Fibroblast of lung (primary cell): Measurements from ENCODE around the gene SETBP1. TPM values are rescaled to one million over a fixed set of nuclear protein-coding genes. Genes with fewer than 3 reads are reported as not detected.

Experiments used
- DNase-seq, 2 donors: peaks; one replicate each; pipeline versions ENCODE4 v3.0.0 to v3.0.0-alpha.2; 2010; ENCODE audit warnings: low read depth in 2 of 2
- H2AFZ ChIP-seq: 2 replicates; pipeline ENCODE4 v1.5.1; 2012; ENCODE audit warnings: low read length, control low read depth, inconsistent platforms
- H3K27ac ChIP-seq: 2 replicates; pipeline ENCODE4 v1.5.1; 2011; ENCODE audit warnings: low read length, control low read depth; ENCODE audit not compliant: insufficient read depth
- H3K27me3 ChIP-seq: 2 replicates; pipeline ENCODE4 v1.5.1; 2011; ENCODE audit warnings: mild to moderate bottlenecking, low read length; ENCODE audit not compliant: control insufficient read depth, insufficient read depth
- H3K36me3 ChIP-seq: 2 replicates; pipeline ENCODE4 v1.5.1; 2011; ENCODE audit warnings: low read length; ENCODE audit not compliant: control insufficient read depth, insufficient read depth
- H3K4me1 ChIP-seq: 2 replicates; pipeline ENCODE4 v1.5.1; 2011; ENCODE audit warnings: low read length; ENCODE audit not compliant: control insufficient read depth, insufficient read depth; ENCODE audit errors: extremely low read depth
- H3K4me2 ChIP-seq: 2 replicates; pipeline ENCODE4 v1.5.1; 2011; ENCODE audit warnings: low read length, control low read depth; ENCODE audit not compliant: insufficient read depth; ENCODE audit errors: extremely low read depth
- H3K4me3 ChIP-seq, 4 experiments: fragments of 200-600 bp in 1 of 4; sonication (generic) in 1 of 4; replicated peaks in 1 of 4; 2 replicates each; pipeline ENCODE4 v1.5.1; 2011 to 2016; ENCODE audit warnings: low read length in 4 of 4, low read depth in 3 of 4, mild to moderate bottlenecking in 3 of 4, control low read depth in 2 of 4, inconsistent platforms in 1 of 4, mixed read lengths in 1 of 4; ENCODE audit not compliant: insufficient read depth in 1 of 4; ENCODE audit errors: control extremely low read depth in 1 of 4
- H3K79me2 ChIP-seq: 2 replicates; pipeline ENCODE4 v1.5.1; 2012; ENCODE audit warnings: mild to moderate bottlenecking, low read length, inconsistent platforms; ENCODE audit not compliant: control insufficient read depth, insufficient read depth
- H3K9ac ChIP-seq: 2 replicates; pipeline ENCODE4 v1.5.1; 2011; ENCODE audit warnings: mild to moderate bottlenecking, low read length, control low read depth; ENCODE audit not compliant: insufficient read depth
- H3K9me3 ChIP-seq: 2 replicates; pipeline ENCODE4 v1.5.1; 2012; ENCODE audit warnings: low read depth, low read length; ENCODE audit not compliant: control insufficient read depth, insufficient read depth
- H4K20me1 ChIP-seq: 2 replicates; pipeline ENCODE4 v1.5.1; 2011; ENCODE audit warnings: low read length; ENCODE audit not compliant: control insufficient read depth, insufficient read depth; ENCODE audit errors: extremely low read depth
- EZH2 ChIP-seq: IDR thresholded peaks from 2 replicates; pipeline ENCODE4 v1.5.1; 2012; ENCODE audit warnings: low read length, control low read depth, mild to moderate bottlenecking; ENCODE audit errors: missing control alignments
- polyA plus RNA-seq, 2 donors: library from polyadenylated mRNA; depleted of rRNA in 1 of 2; stranded (reverse) in 1 of 2; unstranded in 1 of 2; fragments of >200 nt; gene quantifications; 2 replicates each; pipeline ENCODE4 v1.2.1, GENCODE V29; 2011 to 2012; ENCODE audit warnings: missing spikeins in 1 of 2
- total RNA-seq: library from RNA; depleted of rRNA; stranded (reverse); fragments of >200 nt; gene quantifications from 2 replicates; pipeline ENCODE4 v1.2.1, GENCODE V29; 2014
- TF ChIP-seq, protein P1 (sequence below), 2 donors: IDR thresholded peaks in 1 of 2; conservative IDR thresholded peaks in 1 of 2; 1 replicate in 1 of 2; 2 replicates in 1 of 2; pipeline ENCODE4 v1.5.1; 2011 to 2012; ENCODE audit warnings: low read length in 2 of 2, control low read depth in 1 of 2, inconsistent platforms in 1 of 2, low read depth in 1 of 2, mild to moderate bottlenecking in 1 of 2

SETBP1 gene
- total and polyA plus RNA-seq, 2 donors (not counting 1 experiment from before 2014, with no cell fraction given), result 4.5 to 5.4 TPM

DNA sequence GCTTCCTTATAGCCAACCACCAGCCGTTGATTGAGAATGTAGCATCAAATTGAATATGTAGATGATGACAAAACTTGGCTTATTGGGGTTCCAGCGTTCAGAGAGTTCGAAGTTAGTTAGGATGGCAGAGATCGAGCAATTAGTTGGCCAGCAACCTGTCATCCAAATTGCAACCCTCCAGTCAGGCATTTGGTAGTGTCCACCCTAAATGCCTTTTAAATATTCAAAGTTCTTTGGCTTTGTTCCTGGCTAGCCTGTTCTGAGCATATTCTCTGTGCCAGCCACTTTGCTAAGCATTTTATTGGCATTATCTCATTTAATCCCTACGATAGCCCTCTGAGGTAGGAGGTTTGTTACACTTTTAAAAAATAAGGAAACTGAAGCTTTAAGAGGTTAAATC lies 342.8 kb downstream of the SETBP1 start:
- Histone ChIP-seq H3K4me2 (no peak overlapping the region), H3K4me1 (no peaks in the 10 kb centered on the region), H3K27me3 (no peaks in the 10 kb centered on the region), H3K9ac (no peak overlapping the region), H3K27ac (no peak overlapping the region), H4K20me1 (no peaks in the 10 kb centered on the region), H3K9me3 (no peaks in the 10 kb centered on the region), H2AFZ (no peak overlapping the region), H3K36me3 (no peaks in the 10 kb centered on the region), H3K79me2 (no peaks in the 10 kb centered on the region), H3K4me3 (no peak overlapping the region)
- no peak for TF ChIP-seq EZH2
- TF ChIP-seq, protein P1, sequence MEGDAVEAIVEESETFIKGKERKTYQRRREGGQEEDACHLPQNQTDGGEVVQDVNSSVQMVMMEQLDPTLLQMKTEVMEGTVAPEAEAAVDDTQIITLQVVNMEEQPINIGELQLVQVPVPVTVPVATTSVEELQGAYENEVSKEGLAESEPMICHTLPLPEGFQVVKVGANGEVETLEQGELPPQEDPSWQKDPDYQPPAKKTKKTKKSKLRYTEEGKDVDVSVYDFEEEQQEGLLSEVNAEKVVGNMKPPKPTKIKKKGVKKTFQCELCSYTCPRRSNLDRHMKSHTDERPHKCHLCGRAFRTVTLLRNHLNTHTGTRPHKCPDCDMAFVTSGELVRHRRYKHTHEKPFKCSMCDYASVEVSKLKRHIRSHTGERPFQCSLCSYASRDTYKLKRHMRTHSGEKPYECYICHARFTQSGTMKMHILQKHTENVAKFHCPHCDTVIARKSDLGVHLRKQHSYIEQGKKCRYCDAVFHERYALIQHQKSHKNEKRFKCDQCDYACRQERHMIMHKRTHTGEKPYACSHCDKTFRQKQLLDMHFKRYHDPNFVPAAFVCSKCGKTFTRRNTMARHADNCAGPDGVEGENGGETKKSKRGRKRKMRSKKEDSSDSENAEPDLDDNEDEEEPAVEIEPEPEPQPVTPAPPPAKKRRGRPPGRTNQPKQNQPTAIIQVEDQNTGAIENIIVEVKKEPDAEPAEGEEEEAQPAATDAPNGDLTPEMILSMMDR (conservative IDR thresholded peaks at IDR 0.05 in 1 of 2, IDR thresholded peaks at IDR 0.05 in 1 of 2; ENCODE audit: low read depth in 1 of 2, low read length in 2 of 2), result no peak
- no peak for DNase-seq

DNA sequence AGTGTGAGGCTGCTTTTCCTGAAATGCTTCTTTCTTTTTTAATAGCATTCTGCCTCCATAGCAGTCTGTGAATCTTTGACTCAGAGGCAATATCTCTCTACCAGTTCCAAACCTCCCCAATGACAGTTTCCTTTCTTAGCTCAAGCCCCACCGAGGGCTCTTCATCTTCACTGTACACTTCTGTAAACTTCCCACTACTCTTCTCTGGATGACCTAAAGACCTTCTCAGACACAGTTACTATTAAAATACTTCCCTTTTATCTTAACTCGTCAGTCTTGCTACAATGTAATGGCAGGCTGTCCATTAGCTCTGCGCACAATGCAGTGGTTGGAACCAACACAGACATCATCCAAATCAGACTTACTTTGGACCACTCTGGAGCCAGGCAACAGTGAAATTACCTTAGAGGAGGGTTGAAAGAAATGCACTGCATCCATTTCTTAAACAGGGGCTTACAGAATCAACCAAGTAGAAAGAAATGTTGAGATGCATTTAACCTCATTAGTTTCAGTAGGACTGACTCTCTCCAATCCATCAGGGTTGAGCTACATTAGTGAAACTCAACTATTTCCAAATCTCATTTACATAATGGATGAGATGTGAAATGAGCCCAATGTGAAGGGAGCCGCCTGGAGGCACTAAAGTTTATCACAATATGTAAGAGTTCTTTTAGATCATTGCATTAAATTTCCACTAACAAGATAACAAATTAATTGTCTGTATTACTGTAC lies 343.8 kb downstream of the SETBP1 start:
- no peaks in the 10 kb centered on the region for H3K9me3 ChIP-seq
- H3K4me3 ChIP-seq, result no peak overlapping the region
- no peak overlapping the region for H3K9ac ChIP-seq
- no peaks in the 10 kb centered on the region for H4K20me1 ChIP-seq
- H3K4me2 ChIP-seq, result no peak overlapping the region
- no peak overlapping the region for H3K27ac ChIP-seq
- no peaks in the 10 kb centered on the region for H3K79me2 ChIP-seq
- H2AFZ ChIP-seq, result no peak overlapping the region
- DNase-seq, result no peak
- no peaks in the 10 kb centered on the region for H3K4me1 ChIP-seq
- TF ChIP-seq, protein P1 (conservative IDR thresholded peaks at IDR 0.05 in 1 of 2, IDR thresholded peaks at IDR 0.05 in 1 of 2; ENCODE audit: low read depth in 1 of 2, low read length in 2 of 2), result no peak
- no peak for TF ChIP-seq EZH2
- no peaks in the 10 kb centered on the region for H3K36me3 ChIP-seq
- no peaks in the 10 kb centered on the region for H3K27me3 ChIP-seq

DNA sequence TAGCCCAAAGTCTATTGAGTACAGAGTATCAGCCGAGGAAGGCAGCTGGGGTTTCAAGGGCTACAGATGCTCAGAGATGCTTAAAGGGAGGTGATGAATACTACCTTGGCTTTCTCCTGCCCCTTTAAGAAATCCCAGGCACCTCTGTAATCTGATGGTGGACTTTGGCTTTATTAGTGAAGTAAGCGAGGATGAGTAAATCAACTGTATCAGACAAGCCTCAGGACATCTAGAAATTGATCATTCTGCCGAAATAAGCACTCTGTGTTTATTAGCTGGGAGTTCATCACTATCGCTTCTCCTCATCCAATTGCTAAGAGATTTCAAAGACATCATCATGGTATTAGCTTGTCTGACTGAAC lies 344.4 kb downstream of the SETBP1 start:
- no peak for DNase-seq
- Histone ChIP-seq H3K27me3 (no peaks in the 10 kb centered on the region), H3K9me3 (no peaks in the 10 kb centered on the region), H3K27ac (no peak overlapping the region), H3K9ac (no peak overlapping the region), H3K4me3 (no peak overlapping the region), H4K20me1 (no peaks in the 10 kb centered on the region), H3K36me3 (no peaks in the 10 kb centered on the region), H3K79me2 (no peaks in the 10 kb centered on the region), H3K4me1 (no peaks in the 10 kb centered on the region), H3K4me2 (no peak overlapping the region), H2AFZ (no peak overlapping the region)
- TF ChIP-seq EZH2, result no peak
- TF ChIP-seq, protein P1 (conservative IDR thresholded peaks at IDR 0.05 in 1 of 2, IDR thresholded peaks at IDR 0.05 in 1 of 2; ENCODE audit: low read depth in 1 of 2, low read length in 2 of 2), result no peak
